HCT116 (cell line): ENCODE results near the gene MAP3K7CL. TPM values are rescaled to one million over a fixed set of nuclear protein-coding genes. Genes with fewer than 3 reads are reported as not detected.

ENCODE experiments used
- ATAC-seq: fragments of 200-7000 bp; cut with Tn5 transposase; 2 replicates; pipeline ENCODE4 v1.9.1; 2020; ENCODE audit warnings: mild to moderate bottlenecking, moderate library complexity
- BruUV-seq: library from RNA; stranded (reverse); fragments of 400-500 nt; replicated peaks from 2 replicates; lab custom pipeline; 2021; lab: Mats Ljungman, UMichigan
- CTCF ChIA-PET: fragments of 300-600 bp; sonication (Branson Sonifier 250); formaldehyde crosslinking; loops from one replicate; lab custom pipeline; 2021; ENCODE audit warnings: antibody characterized with exemption; lab: Charles Lee
- POLR2A ChIA-PET: fragments of 300-600, 350-600 bp; sonication (Branson Sonifier 250); formaldehyde crosslinking; loops from one replicate; lab custom pipeline; 2021; ENCODE audit warnings: antibody characterized with exemption; lab: Charles Lee
- RAD21 ChIA-PET, 2 experiments: fragments of 300-600 bp; sonication (Branson Sonifier 250); formaldehyde crosslinking; loops; one replicate each; lab custom pipeline; 2023; ENCODE audit warnings: low total read pairs in 2 of 2; ENCODE audit not compliant: uncharacterized antibody in 2 of 2, unreplicated experiment in 2 of 2, low non-redundant PET in 1 of 2; lab: Charles Lee
- DNase-seq: peaks from one replicate; pipeline ENCODE4 v3.0.0-alpha.2; 2010; ENCODE audit warnings: low read depth, low spot score
- H2AFZ ChIP-seq: fragments of 200-600 bp; shearing (Covaris generic), sonication (generic); 2 replicates; pipeline ENCODE4 v1.6.1; 2017; ENCODE audit warnings: low read depth, mixed run types, mixed read lengths, antibody characterized with exemption, low read length; ENCODE audit not compliant: poor library complexity, severe bottlenecking
- H3K27ac ChIP-seq: 2 replicates; pipeline ENCODE4 v1.5.1; 2012; ENCODE audit warnings: low read depth, low read length
- H3K27me3 ChIP-seq: fragments of 200-600 bp; sonication (generic); 2 replicates; pipeline ENCODE4 v1.6.1; 2016; ENCODE audit warnings: mixed run types, low read length, mixed read lengths; ENCODE audit not compliant: insufficient read depth
- H3K36me3 ChIP-seq, 2 experiments: fragments of 200-500 bp in 1 of 2; fragments of 200-600 bp in 1 of 2; sonication (Bioruptor generic) in 1 of 2; sonication (generic) in 1 of 2; 2 replicates each; pipeline versions ENCODE4 v1.5.1 to v1.6.1; 2014 to 2016; ENCODE audit warnings: low read length in 2 of 2, inconsistent platforms in 1 of 2, mixed read lengths in 1 of 2, mixed run types in 1 of 2; ENCODE audit not compliant: insufficient read depth in 2 of 2, control insufficient read depth in 1 of 2
- H3K4me1 ChIP-seq, 2 experiments: fragments of 200-600 bp in 1 of 2; sonication (generic) in 1 of 2; 2 replicates each; pipeline versions ENCODE4 v1.5.1 to v1.6.1; 2012 to 2017; ENCODE audit warnings: low read length in 2 of 2, inconsistent platforms in 1 of 2, mild to moderate bottlenecking in 1 of 2, mixed read lengths in 1 of 2, mixed run types in 1 of 2, moderate library complexity in 1 of 2; ENCODE audit not compliant: insufficient read depth in 2 of 2, control insufficient read depth in 1 of 2
- H3K4me2 ChIP-seq: fragments of 200-600 bp; sonication (generic); 2 replicates; pipeline ENCODE4 v1.6.1; 2017; ENCODE audit warnings: mixed run types, low read length, mixed read lengths
- H3K4me3 ChIP-seq, 2 experiments: fragments of 200-600 bp in 1 of 2; sonication (generic) in 1 of 2; replicated peaks in 1 of 2; 2 replicates each; pipeline ENCODE4 v1.5.1; 2011 to 2016; ENCODE audit warnings: low read length in 2 of 2, control low read depth in 1 of 2, low read depth in 1 of 2, mild to moderate bottlenecking in 1 of 2, mixed read lengths in 1 of 2, mixed run types in 1 of 2
- H3K79me2 ChIP-seq: fragments of 200-600 bp; sonication (generic); 2 replicates; pipeline ENCODE4 v1.6.1; 2017; ENCODE audit warnings: mild to moderate bottlenecking, mixed run types, low read length, moderate library complexity, mixed read lengths; ENCODE audit not compliant: insufficient read depth
- H3K9ac ChIP-seq: fragments of 200-600 bp; sonication (generic); 2 replicates; pipeline ENCODE4 v1.6.1; 2016; ENCODE audit warnings: low read length, mixed read lengths
- H3K9me2 ChIP-seq: fragments of 200-600 bp; sonication (generic), shearing (Covaris generic); 2 replicates; pipeline ENCODE4 v1.6.1; 2017; ENCODE audit warnings: mixed run types, mild to moderate bottlenecking, moderate library complexity; ENCODE audit not compliant: insufficient read depth
- H3K9me3 ChIP-seq, 2 experiments: fragments of 200-500 bp in 1 of 2; fragments of 200-600 bp in 1 of 2; sonication (Bioruptor generic) in 1 of 2; sonication (generic) in 1 of 2; 2 replicates each; pipeline ENCODE4 v1.6.1; 2014 to 2017; ENCODE audit warnings: low read length in 2 of 2, mixed read lengths in 2 of 2, inconsistent platforms in 1 of 2, low read depth in 1 of 2, mild to moderate bottlenecking in 1 of 2, mixed run types in 1 of 2, moderate library complexity in 1 of 2; ENCODE audit not compliant: control insufficient read depth in 1 of 2, insufficient read depth in 1 of 2
- H4K20me1 ChIP-seq: fragments of 200-600 bp; sonication (generic), shearing (Covaris generic); 2 replicates; pipeline ENCODE4 v1.6.1; 2017; ENCODE audit warnings: mixed run types, mild to moderate bottlenecking, moderate library complexity; ENCODE audit not compliant: insufficient read depth
- CBX3 ChIP-seq: IDR thresholded peaks from 2 replicates; pipeline ENCODE4 v1.6.1; 2012; ENCODE audit warnings: low read depth
- CEBPB ChIP-seq: IDR thresholded peaks from 2 replicates; pipeline ENCODE4 v1.6.1; 2012; ENCODE audit warnings: low read depth
- EGR1 ChIP-seq: IDR thresholded peaks from 2 replicates; pipeline ENCODE4 v1.6.1; 2012; ENCODE audit warnings: low read depth
- ELF1 ChIP-seq: IDR thresholded peaks from 2 replicates; pipeline ENCODE4 v1.6.1; 2012; ENCODE audit warnings: low read depth, borderline replicate concordance
- EZH2 ChIP-seq: fragments of 200-600 bp; sonication (generic); IDR thresholded peaks from 2 replicates; pipeline ENCODE4 v1.6.1; 2017; ENCODE audit warnings: antibody characterized with exemption, mixed run types
- FOSL1 ChIP-seq: IDR thresholded peaks from 2 replicates; pipeline ENCODE4 v1.6.1; 2012; ENCODE audit warnings: low read depth
- JUND ChIP-seq: IDR thresholded peaks from 2 replicates; pipeline ENCODE4 v1.6.1; 2012
- POLR2A ChIP-seq: IDR thresholded peaks from 2 replicates; pipeline ENCODE4 v1.7.0; 2011; ENCODE audit warnings: borderline replicate concordance; ENCODE audit not compliant: insufficient read depth, insufficient read length; ENCODE audit errors: extremely low read depth
- POLR2AphosphoS5 ChIP-seq: IDR thresholded peaks from 2 replicates; pipeline ENCODE4 v1.6.1; 2011; ENCODE audit warnings: mild to moderate bottlenecking, low read depth, low read length, moderate library complexity
- SIN3A ChIP-seq: IDR thresholded peaks from 2 replicates; pipeline ENCODE4 v1.6.1; 2012; ENCODE audit warnings: low read depth
- SP1 ChIP-seq: IDR thresholded peaks from 2 replicates; pipeline ENCODE4 v1.6.1; 2012; ENCODE audit warnings: low read depth
- SRF ChIP-seq: IDR thresholded peaks from 2 replicates; pipeline ENCODE4 v1.6.1; 2012; ENCODE audit warnings: low read depth
- TCF7L2 ChIP-seq: IDR thresholded peaks from 2 replicates; pipeline ENCODE4 v1.7.0; 2011; ENCODE audit warnings: borderline replicate concordance, inconsistent platforms; ENCODE audit not compliant: insufficient read depth, insufficient read length; ENCODE audit errors: extremely low read depth
- ZFX ChIP-seq: fragments of 450-650 bp; IDR thresholded peaks from 2 replicates; pipeline ENCODE4 v1.6.1; 2017
- intact Hi-C: fragments of 100-400 bp; cut with micrococcal nuclease; formaldehyde crosslinking; loops from 2 replicates; pipeline ENCODE4 v1.10.0; 2022
- total RNA-seq: library from RNA; stranded (reverse); gene quantifications from one replicate; pipeline ENCODE4 v1.2.1, GENCODE V29; 2021; ENCODE audit not compliant: unreplicated experiment
- TF ChIP-seq, protein P1 (sequence below): IDR thresholded peaks from 2 replicates; pipeline ENCODE4 v1.6.1; 2012
- TF ChIP-seq, protein P2 (sequence below): IDR thresholded peaks from 2 replicates; pipeline ENCODE4 v1.6.1; 2012
- TF ChIP-seq, protein P3 (sequence below): IDR thresholded peaks from 2 replicates; pipeline ENCODE4 v1.6.1; 2011; ENCODE audit warnings: mild to moderate bottlenecking, low read length, moderate library complexity; ENCODE audit not compliant: insufficient replicate concordance; ENCODE audit errors: extremely low read depth

Gene MAP3K7CL
- total RNA-seq, 1 experiment from 2014 or later, result 0.57 TPM

DNA sequence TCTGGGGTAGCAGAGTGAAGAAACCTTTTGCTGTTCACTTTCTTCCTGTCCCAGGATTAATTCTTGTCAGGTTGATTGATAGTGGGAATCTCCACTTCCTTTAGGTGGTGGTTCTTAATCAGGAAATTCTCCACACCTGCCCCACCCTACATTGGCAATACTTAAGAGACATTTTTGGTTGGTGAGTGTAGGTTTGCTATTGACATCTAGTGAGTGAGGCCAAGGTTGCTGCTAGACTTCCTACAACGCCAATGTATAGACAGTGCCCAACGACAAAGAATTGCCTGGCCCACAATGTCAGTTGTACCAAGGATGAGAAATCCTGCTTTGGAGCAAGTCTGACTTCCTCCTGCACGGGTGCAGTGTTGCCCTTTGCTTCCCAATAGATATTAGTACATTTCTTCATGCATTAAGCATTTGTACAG is 38.5 kb downstream of the MAP3K7CL start:
- peak overlapping the region in 1 of 2 experiments; percentile 0; a peak in 1 of 4 replicates for H3K4me3 ChIP-seq
- no peaks in the 10 kb centered on the region for H3K36me3 ChIP-seq
- H4K20me1 ChIP-seq, result no peaks in the 10 kb centered on the region
- peak; percentile 75 for DNase-seq
- H3K9me3 ChIP-seq, result no peaks in the 10 kb centered on the region
- no TSS peak for BruUV-seq
- H2AFZ ChIP-seq, result peak overlapping the region; percentile 55
- RAD21 ChIA-PET, result no interaction called here
- H3K4me2 ChIP-seq, result peak overlapping the region; percentile 62
- TF ChIP-seq JUND (peak; percentile 71), SP1 (peak; percentile 55; the same call in 1 of the 2 replicates), FOSL1 (peak; percentile 42), TCF7L2 (peak; percentile 96), EGR1 (no peak), CBX3 (peak; percentile 48; the same call in 1 of the 2 replicates), POLR2A (no peak), CEBPB (peak; percentile 51)
- TF ChIP-seq, all 23 proteins: peak for 6
- CTCF ChIA-PET, result interaction anchor here (1.0 to 1.7 kb wide), 2 partner anchors 180 to 208 kb away, joined by 3 to 5 read pairs; no protein-coding TSS in a partner anchor
- POLR2A ChIA-PET, result no interaction called here
- no peaks in the 10 kb centered on the region for H3K27me3 ChIP-seq
- no peak overlapping the region for H3K9ac ChIP-seq
- peak; percentile 89 for ATAC-seq
- H3K4me1 ChIP-seq, result peaks cover 10 to 25% of the 10 kb centered on the region in 2 experiments
- H3K9me2 ChIP-seq, result no peaks in the 10 kb centered on the region
- H3K79me2 ChIP-seq, result no peaks in the 10 kb centered on the region
- no peak overlapping the region for H3K27ac ChIP-seq
- intact Hi-C loops, result loop anchor here (10.0 kb wide), 1 partner anchor 1916 kb away; no protein-coding TSS in a partner anchor

DNA sequence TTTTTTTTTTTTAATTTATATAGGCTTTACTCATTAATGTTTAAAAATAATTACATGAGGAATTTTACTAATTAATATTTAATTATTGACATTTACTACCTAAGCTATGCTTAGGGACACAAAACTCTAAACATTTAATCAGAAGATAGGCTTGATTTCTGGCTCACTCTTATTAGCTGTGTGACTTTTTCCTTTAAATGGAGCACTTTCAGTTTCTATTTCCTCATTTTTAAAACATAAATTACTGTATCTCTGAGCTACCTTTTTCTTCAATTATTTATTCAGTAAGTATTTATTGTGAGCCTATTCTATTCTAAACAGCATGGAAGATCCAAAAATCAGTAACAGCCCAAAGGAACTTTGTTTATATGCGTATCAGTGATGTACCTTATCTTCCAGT is 40.5 kb downstream of the MAP3K7CL start:
- no peak overlapping the region for H3K27ac ChIP-seq
- intact Hi-C loops, result no loop called here
- ChIA-PET POLR2A (no interaction called here), RAD21 (interaction anchor here in 1 of 2 experiments (0.6 to 0.7 kb wide), 2 partner anchors 56 to 160 kb away, joined by 5 to 6 read pairs; no protein-coding TSS in a partner anchor), CTCF (no interaction called here)
- DNase-seq, result no peak
- H3K9ac ChIP-seq, result no peak overlapping the region
- peaks cover 12 to 18% of the 10 kb centered on the region in 2 experiments for H3K4me1 ChIP-seq
- no peaks in the 10 kb centered on the region for H3K79me2 ChIP-seq
- ATAC-seq, result no peak
- BruUV-seq, result no TSS peak
- H3K4me2 ChIP-seq, result no peak overlapping the region
- H3K9me2 ChIP-seq, result no peaks in the 10 kb centered on the region
- no peaks in the 10 kb centered on the region for H3K36me3 ChIP-seq
- H4K20me1 ChIP-seq, result no peaks in the 10 kb centered on the region
- no peaks in the 10 kb centered on the region for H3K27me3 ChIP-seq
- H3K4me3 ChIP-seq, result no peak overlapping the region
- no peak overlapping the region for H2AFZ ChIP-seq
- no peaks in the 10 kb centered on the region for H3K9me3 ChIP-seq
- TF ChIP-seq, protein P1, sequence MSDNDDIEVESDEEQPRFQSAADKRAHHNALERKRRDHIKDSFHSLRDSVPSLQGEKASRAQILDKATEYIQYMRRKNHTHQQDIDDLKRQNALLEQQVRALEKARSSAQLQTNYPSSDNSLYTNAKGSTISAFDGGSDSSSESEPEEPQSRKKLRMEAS, result no peak
- TF ChIP-seq CBX3, result no peak
- TF ChIP-seq POLR2AphosphoS5, result no peak
- TF ChIP-seq SRF, result no peak
- TF ChIP-seq POLR2A, result no peak
- no peak for TF ChIP-seq SIN3A
- TF ChIP-seq ZFX, result no peak
- no peak for TF ChIP-seq EZH2
- TF ChIP-seq ELF1, result no peak
- TF ChIP-seq, protein P2, sequence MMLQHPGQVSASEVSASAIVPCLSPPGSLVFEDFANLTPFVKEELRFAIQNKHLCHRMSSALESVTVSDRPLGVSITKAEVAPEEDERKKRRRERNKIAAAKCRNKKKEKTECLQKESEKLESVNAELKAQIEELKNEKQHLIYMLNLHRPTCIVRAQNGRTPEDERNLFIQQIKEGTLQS, result no peak
- TF ChIP-seq, protein P3, sequence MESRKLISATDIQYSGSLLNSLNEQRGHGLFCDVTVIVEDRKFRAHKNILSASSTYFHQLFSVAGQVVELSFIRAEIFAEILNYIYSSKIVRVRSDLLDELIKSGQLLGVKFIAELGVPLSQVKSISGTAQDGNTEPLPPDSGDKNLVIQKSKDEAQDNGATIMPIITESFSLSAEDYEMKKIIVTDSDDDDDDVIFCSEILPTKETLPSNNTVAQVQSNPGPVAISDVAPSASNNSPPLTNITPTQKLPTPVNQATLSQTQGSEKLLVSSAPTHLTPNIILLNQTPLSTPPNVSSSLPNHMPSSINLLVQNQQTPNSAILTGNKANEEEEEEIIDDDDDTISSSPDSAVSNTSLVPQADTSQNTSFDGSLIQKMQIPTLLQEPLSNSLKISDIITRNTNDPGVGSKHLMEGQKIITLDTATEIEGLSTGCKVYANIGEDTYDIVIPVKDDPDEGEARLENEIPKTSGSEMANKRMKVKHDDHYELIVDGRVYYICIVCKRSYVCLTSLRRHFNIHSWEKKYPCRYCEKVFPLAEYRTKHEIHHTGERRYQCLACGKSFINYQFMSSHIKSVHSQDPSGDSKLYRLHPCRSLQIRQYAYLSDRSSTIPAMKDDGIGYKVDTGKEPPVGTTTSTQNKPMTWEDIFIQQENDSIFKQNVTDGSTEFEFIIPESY, result no peak
